HepG2 (cell line): Measurements from ENCODE around the gene PDHX. TPM values are rescaled to one million over a fixed set of nuclear protein-coding genes. Genes with fewer than 3 reads are reported as not detected.
A peak's percentile ranks its signal among the peaks of the same experiment; 100 is the strongest.

Experiments
- ARID2 ChIP-seq: sonication (generic); formaldehyde crosslinking; IDR thresholded peaks from 2 replicates; pipeline ENCODE4 v1.8.1; 2022; ENCODE audit warnings: mild to moderate bottlenecking, missing genetic modification reagents, borderline replicate concordance
- BORCS8-MEF2B ChIP-seq: sonication (generic); formaldehyde crosslinking; IDR thresholded peaks from 2 replicates; pipeline ENCODE4 v1.8.0; 2022; ENCODE audit warnings: mild to moderate bottlenecking, missing genetic modification reagents
- CBX2 ChIP-seq, 2 experiments: fragments of 200-600 bp in 1 of 2; sonication (generic); formaldehyde crosslinking in 1 of 2; IDR thresholded peaks; 2 replicates each; pipeline versions ENCODE4 v1.7.0 to v1.8.1; 2018 to 2022; ENCODE audit warnings: low read depth in 2 of 2, low read length in 1 of 2, mild to moderate bottlenecking in 1 of 2, missing genetic modification reagents in 1 of 2
- EED ChIP-seq: sonication (generic); formaldehyde crosslinking; IDR thresholded peaks from 2 replicates; pipeline ENCODE4 v1.5.0; 2020; ENCODE audit warnings: mild to moderate bottlenecking, missing genetic modification reagents
- FOXA1 ChIP-seq, 2 experiments: fragments of 450-650 bp in 1 of 2; sonication (generic) in 1 of 2; formaldehyde crosslinking in 1 of 2; IDR thresholded peaks; 2 replicates each; pipeline versions ENCODE4 v1.4.0 to v1.6.1; 2016 to 2020; ENCODE audit warnings: missing genetic modification reagents in 1 of 2
- FOXP4 ChIP-seq: sonication (generic); formaldehyde crosslinking; IDR thresholded peaks from 2 replicates; pipeline ENCODE4 v1.4.0; 2020; ENCODE audit warnings: missing genetic modification reagents
- HMGXB4 ChIP-seq, 2 experiments: sonication (generic) in 1 of 2; formaldehyde crosslinking in 1 of 2; IDR thresholded peaks; 2 replicates each; pipeline versions ENCODE4 v1.4.0 to v1.6.1; 2018 to 2020; ENCODE audit warnings: missing genetic modification reagents in 2 of 2, borderline replicate concordance in 1 of 2, low read depth in 1 of 2, mild to moderate bottlenecking in 1 of 2, missing biosample characterization in 1 of 2
- PHF20 ChIP-seq: sonication (generic); formaldehyde crosslinking; IDR thresholded peaks from 2 replicates; pipeline ENCODE4 v1.5.0; 2020; ENCODE audit warnings: mild to moderate bottlenecking, missing genetic modification reagents
- PITX1 ChIP-seq: sonication (generic); formaldehyde crosslinking; IDR thresholded peaks from 2 replicates; pipeline ENCODE4 v1.5.1; 2020; ENCODE audit warnings: mild to moderate bottlenecking, missing genetic modification reagents
- RAD21 ChIP-seq: fragments of 450-650 bp; formaldehyde crosslinking; IDR thresholded peaks from 2 replicates; pipeline ENCODE4 v1.5.0; 2020; ENCODE audit warnings: mild to moderate bottlenecking
- SNAI1 ChIP-seq: sonication (generic); formaldehyde crosslinking; IDR thresholded peaks from 2 replicates; pipeline ENCODE4 v1.5.0; 2020; ENCODE audit warnings: mild to moderate bottlenecking, missing genetic modification reagents, borderline replicate concordance
- ZFX ChIP-seq: sonication (generic); formaldehyde crosslinking; IDR thresholded peaks from 2 replicates; pipeline ENCODE4 v1.4.0; 2020; ENCODE audit warnings: mild to moderate bottlenecking, low read depth, missing genetic modification reagents, moderate library complexity
- ZNF484 ChIP-seq: sonication (generic); formaldehyde crosslinking; IDR thresholded peaks from 2 replicates; pipeline ENCODE4 v1.5.1; 2020; ENCODE audit warnings: mild to moderate bottlenecking, low read depth, missing genetic modification reagents, borderline replicate concordance
- ZNF790 ChIP-seq: sonication (generic); formaldehyde crosslinking; IDR thresholded peaks from 2 replicates; pipeline ENCODE4 v1.8.0; 2022; ENCODE audit warnings: missing genetic modification reagents, mild to moderate bottlenecking, borderline replicate concordance
- ZNF878 ChIP-seq: sonication (generic); formaldehyde crosslinking; IDR thresholded peaks from 2 replicates; pipeline ENCODE4 v1.8.1; 2023; ENCODE audit warnings: mild to moderate bottlenecking, missing genetic modification reagents, moderate library complexity
- ZNF883 ChIP-seq: sonication (generic); formaldehyde crosslinking; IDR thresholded peaks from 2 replicates; pipeline ENCODE4 v1.5.1; 2020; ENCODE audit warnings: mild to moderate bottlenecking, missing genetic modification reagents; ENCODE audit errors: not compliant biosample characterization
- polyA plus RNA-seq, 8 experiments: library from polyadenylated mRNA; depleted of rRNA in 3 of 8; stranded (reverse) in 7 of 8; unstranded in 1 of 8; fragments of >200 nt; fragmentation: Illumina TruSeq in 4 of 8; extraction: Trizol in 4 of 8; gene quantifications; 2 replicates each; pipeline versions ENCODE4 v1.2.1 to v1.2.3, GENCODE V29; 2011 to 2016; ENCODE audit warnings: low read depth in 4 of 8, missing spikeins in 1 of 8, mixed read lengths in 1 of 8; ENCODE audit not compliant: insufficient read depth in 1 of 8
- total RNA-seq, 5 experiments: library from RNA; depleted of rRNA; stranded (reverse); fragments of >200 nt; fragmentation: Illumina TruSeq; extraction: Trizol; gene quantifications; 2 replicates each; pipeline ENCODE4 v1.2.3, GENCODE V29; 2016; ENCODE audit warnings: low read depth in 1 of 5
- TF ChIP-seq, protein P1 (sequence below): sonication (generic); formaldehyde crosslinking; IDR thresholded peaks from 2 replicates; pipeline ENCODE4 v1.5.1; 2020; ENCODE audit warnings: missing genetic modification reagents, mild to moderate bottlenecking, borderline replicate concordance
- TF ChIP-seq, protein P2 (sequence below): IDR thresholded peaks from 2 replicates; pipeline ENCODE4 v1.6.1; 2016
- TF ChIP-seq, protein P3 (sequence below): sonication (generic); formaldehyde crosslinking; IDR thresholded peaks from 2 replicates; pipeline ENCODE4 v1.4.0; 2020; ENCODE audit warnings: missing genetic modification reagents

PDHX gene
- total and polyA plus RNA-seq, 2 of the 13 experiments (the other 11 are each of a cell fraction or from before 2014, with no cell fraction given): 41.0 to 73.8 TPM

- TF ChIP-seq, protein P1, sequence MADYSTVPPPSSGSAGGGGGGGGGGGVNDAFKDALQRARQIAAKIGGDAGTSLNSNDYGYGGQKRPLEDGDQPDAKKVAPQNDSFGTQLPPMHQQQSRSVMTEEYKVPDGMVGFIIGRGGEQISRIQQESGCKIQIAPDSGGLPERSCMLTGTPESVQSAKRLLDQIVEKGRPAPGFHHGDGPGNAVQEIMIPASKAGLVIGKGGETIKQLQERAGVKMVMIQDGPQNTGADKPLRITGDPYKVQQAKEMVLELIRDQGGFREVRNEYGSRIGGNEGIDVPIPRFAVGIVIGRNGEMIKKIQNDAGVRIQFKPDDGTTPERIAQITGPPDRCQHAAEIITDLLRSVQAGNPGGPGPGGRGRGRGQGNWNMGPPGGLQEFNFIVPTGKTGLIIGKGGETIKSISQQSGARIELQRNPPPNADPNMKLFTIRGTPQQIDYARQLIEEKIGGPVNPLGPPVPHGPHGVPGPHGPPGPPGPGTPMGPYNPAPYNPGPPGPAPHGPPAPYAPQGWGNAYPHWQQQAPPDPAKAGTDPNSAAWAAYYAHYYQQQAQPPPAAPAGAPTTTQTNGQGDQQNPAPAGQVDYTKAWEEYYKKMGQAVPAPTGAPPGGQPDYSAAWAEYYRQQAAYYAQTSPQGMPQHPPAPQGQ (CRISPR knock-in tag): no peak
- TF ChIP-seq, protein P2, sequence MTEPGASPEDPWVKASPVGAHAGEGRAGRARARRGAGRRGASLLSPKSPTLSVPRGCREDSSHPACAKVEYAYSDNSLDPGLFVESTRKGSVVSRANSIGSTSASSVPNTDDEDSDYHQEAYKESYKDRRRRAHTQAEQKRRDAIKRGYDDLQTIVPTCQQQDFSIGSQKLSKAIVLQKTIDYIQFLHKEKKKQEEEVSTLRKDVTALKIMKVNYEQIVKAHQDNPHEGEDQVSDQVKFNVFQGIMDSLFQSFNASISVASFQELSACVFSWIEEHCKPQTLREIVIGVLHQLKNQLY (CRISPR knock-in tag): no peak
- TF ChIP-seq HMGXB4 (CRISPR knock-in tag; IDR thresholded peaks at IDR 0.05; ENCODE audit: borderline replicate concordance in 1 of 2, low read depth in 1 of 2) (no peak), SNAI1 (CRISPR knock-in tag) (no peak), ZNF883 (CRISPR knock-in tag) (no peak), FOXA1 (IDR thresholded peaks at IDR 0.05) (no peak), FOXA1 (CRISPR knock-in tag; IDR thresholded peaks at IDR 0.05) (peak; percentile 23; the same call in 1 of the 2 replicates), ZFX (CRISPR knock-in tag) (no peak), EED (no peak), ZNF878 (no peak), ZNF790 (no peak), RAD21 (CRISPR knock-in tag) (no peak), ZNF484 (CRISPR knock-in tag) (no peak), PITX1 (CRISPR knock-in tag) (no peak), PHF20 (CRISPR knock-in tag) (no peak), BORCS8-MEF2B (no peak), CBX2 (IDR thresholded peaks at IDR 0.05; ENCODE audit: low read depth, low read length) (no peak), CBX2 (CRISPR knock-in tag; IDR thresholded peaks at IDR 0.05; ENCODE audit: low read depth) (no peak), FOXP4 (CRISPR knock-in tag) (0 out of 2 replicates have a peak, but pooled peaks have one; percentile 23), ARID2 (no peak)
- TF ChIP-seq, protein P3, sequence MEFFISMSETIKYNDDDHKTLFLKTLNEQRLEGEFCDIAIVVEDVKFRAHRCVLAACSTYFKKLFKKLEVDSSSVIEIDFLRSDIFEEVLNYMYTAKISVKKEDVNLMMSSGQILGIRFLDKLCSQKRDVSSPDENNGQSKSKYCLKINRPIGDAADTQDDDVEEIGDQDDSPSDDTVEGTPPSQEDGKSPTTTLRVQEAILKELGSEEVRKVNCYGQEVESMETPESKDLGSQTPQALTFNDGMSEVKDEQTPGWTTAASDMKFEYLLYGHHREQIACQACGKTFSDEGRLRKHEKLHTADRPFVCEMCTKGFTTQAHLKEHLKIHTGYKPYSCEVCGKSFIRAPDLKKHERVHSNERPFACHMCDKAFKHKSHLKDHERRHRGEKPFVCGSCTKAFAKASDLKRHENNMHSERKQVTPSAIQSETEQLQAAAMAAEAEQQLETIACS (CRISPR knock-in tag): no peak
Measured at GRCh38 chr11:34964610-34965331, 48.4 kb downstream of the PDHX start (continued).
